Omental fat pad (tissue), 4 donors: ENCODE data around the gene CDC42EP1. TPM values are rescaled to one million over a fixed set of nuclear protein-coding genes. Genes with fewer than 3 reads are reported as not detected.
A peak's percentile ranks its signal among the peaks of the same experiment; 100 is the strongest.
"Not testable (repeated sequence)": the region's sequence is repeated elsewhere in the genome, so short reads cannot be mapped to it uniquely, and the experiment has no call there.

Source experiments
- ATAC-seq: fragments of 150-250 bp; one replicate; pipeline ENCODE4 v1.9.1; 2016; ENCODE audit warnings: mild to moderate bottlenecking, moderate library complexity; ENCODE audit not compliant: low FRiP score
- DNase-seq: peaks from one replicate; pipeline ENCODE4 v3.0.0-alpha.2; 2019; ENCODE audit warnings: low spot score
- total RNA-seq, 4 donors: library from RNA; depleted of rRNA; stranded (reverse); fragments of >200 nt; gene quantifications; one replicate each; pipeline ENCODE4 v1.1.0, GENCODE V29; 2016
- TF ChIP-seq, protein P1 (sequence below), 3 donors: fragments of 450-650 bp; IDR thresholded peaks; one replicate each; pipeline ENCODE4 v1.5.1; 2016 to 2017; ENCODE audit warnings: antibody characterized with exemption in 3 of 3, mild to moderate bottlenecking in 3 of 3, moderate library complexity in 2 of 3

The CDC42EP1 gene
- total RNA-seq, 4 donors from 2014 or later, result 33.1 to 63.0 (median 39.2) TPM

DNA sequence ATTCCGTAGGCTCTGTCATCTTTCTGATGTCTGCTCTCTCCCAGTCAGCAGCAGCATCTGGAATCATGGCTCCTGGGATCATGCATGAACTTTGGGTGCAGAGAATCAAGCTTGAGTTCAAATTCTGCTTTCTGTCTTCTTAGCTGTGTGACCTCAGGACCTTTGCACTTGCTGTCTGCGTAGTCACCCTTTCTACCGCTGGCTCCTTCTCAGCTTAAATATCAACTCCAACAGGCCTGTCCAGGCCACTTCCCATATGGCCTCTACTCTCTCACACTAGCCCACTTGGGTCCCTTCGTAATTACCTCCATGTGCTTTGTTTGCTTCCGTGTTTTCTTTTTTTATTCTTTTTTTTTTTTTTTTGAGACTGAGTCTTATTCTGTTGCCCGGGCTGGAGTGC lies 43.8 kb downstream of the CDC42EP1 start:
- no peak for ATAC-seq
- no peak for DNase-seq
- TF ChIP-seq, protein P1, sequence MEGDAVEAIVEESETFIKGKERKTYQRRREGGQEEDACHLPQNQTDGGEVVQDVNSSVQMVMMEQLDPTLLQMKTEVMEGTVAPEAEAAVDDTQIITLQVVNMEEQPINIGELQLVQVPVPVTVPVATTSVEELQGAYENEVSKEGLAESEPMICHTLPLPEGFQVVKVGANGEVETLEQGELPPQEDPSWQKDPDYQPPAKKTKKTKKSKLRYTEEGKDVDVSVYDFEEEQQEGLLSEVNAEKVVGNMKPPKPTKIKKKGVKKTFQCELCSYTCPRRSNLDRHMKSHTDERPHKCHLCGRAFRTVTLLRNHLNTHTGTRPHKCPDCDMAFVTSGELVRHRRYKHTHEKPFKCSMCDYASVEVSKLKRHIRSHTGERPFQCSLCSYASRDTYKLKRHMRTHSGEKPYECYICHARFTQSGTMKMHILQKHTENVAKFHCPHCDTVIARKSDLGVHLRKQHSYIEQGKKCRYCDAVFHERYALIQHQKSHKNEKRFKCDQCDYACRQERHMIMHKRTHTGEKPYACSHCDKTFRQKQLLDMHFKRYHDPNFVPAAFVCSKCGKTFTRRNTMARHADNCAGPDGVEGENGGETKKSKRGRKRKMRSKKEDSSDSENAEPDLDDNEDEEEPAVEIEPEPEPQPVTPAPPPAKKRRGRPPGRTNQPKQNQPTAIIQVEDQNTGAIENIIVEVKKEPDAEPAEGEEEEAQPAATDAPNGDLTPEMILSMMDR (IDR thresholded peaks at IDR 0.05), result no peak

DNA sequence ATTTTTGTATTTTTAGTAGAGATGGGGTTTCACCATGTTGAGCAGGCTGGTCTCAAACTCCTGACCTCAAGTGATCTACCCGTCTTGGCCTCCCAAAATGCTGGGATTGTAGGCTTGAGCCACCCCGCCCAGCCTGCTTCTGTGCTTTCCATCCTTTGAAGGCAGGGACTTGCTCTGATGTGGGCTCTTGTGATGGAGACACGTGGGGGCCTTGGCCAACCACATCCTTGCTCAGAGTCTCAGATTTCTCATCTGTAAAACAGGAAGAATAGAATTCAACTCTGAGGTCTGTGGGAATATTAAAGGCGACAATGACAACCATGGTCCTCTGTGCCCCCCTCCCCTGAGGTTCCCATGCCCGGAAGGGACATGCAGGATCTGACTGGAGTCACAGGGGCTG lies 44.6 kb downstream of the CDC42EP1 start:
- ATAC-seq (no peak), DNase-seq (no peak)
- TF ChIP-seq, protein P1 (IDR thresholded peaks at IDR 0.05), result no peak

DNA sequence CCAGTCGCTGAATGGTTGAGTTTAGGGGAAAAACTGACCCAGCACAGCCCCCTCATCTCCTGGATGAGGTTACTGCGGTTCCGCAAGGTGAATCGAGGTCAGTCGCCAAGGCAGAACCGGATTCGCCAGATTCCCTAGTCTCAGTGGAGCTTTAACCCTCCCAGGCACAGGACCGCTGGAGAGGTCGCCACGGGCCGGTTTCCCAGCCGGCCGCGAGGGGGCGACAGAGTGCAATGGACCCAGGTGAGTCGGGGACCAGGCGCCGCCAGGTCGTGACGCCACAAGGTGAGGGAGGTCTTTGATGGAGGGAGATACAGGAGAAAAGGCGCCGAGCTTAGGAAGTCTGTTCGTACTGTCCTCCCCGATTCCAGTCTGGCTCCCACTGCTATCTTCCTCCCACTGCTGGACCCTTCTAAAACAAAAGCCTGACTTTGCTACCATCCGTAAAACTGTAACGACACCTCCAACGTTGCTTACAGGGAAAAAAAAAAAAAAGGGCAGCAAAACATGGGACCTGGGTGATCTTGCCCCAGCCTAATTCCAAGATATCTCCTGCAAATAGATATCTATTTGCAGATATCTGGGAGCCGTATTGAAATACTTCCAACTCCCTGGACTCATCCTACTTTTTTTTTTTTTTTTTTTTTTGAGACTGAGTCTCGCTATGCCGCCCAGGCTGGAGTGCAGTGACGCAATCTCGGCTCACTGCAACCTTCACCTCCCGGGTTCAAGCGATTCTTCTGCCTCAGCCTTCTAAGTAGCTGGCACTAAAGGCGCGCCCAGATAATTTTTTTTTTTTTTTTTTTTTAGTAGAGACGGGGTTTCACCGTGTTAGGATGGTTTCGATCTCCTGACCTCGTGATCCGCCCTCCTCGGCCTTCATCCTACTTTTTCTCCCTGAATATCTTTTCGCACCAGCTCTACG lies 47.0 kb downstream of the CDC42EP1 start:
- ATAC-seq (peak; percentile 22), DNase-seq (peak; percentile 86)
- TF ChIP-seq, protein P1 (IDR thresholded peaks at IDR 0.05), result peak in 2 of 3 donors; percentile 45 to 79

DNA sequence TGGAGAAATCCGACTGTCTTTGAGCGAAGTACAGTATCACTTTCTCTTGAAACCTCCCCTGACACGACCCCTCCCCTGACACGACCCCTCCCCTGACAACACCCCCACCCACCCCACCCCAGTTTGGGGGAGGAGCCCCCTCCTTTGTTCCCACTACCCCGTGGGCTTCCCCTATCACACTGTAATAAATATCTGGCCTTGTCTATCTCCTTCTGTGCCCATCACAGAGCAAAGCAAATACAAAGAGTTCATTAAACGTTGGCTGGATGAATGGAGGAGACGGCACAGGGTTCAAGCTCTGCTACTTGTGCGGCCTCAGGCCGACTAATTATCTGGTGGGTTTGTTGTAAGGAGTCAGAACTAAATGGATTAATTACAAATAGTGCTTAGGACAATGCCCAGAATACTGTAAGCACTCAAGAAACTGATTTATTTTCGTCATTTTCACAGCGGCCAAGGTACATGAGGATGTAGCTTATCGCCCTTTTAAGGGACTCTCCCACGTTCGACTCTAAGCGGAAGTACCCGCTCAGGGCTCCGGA lies 47.7 kb downstream of the CDC42EP1 start:
- DNase-seq (no peak), ATAC-seq (no peak)
- TF ChIP-seq, protein P1 (IDR thresholded peaks at IDR 0.05), result no peak

DNA sequence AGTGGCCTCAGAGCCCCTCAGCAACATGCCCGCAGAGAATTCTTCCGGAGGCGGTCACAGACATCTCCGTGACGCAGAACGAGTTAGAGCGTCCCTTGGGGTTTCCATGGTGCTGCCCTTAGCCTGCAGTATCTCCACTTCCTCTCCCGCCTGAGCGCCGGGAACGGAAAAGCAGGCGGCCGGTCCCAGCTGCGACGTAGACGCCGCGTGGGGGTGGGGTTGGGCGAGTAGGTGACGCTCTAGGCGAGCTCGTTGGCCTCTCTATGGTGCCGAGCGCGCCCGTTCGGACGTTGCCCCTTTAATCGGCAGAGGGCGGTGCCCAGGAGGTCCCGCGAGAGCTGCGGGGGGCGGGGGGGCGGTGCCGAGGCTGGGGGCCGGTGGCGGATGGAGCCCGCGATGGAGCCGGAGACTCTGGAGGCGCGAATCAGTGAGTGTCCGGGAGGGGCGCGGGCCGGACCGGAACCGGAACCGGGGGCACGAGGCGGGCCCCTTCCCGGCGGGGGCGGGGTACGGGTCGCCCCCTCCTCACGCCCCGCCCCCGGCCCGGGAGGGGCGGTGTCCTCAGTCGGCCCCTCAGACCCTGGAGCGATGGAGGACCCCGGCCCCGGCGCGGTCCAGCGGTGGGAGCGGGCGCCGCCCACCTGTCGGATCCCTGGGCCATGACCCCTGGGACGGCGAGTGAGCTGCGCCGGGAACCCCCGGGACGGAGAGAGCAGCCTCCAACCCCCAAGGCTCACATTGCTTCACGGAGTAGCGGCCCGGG lies 48.4 kb downstream of the CDC42EP1 start, which contains the start of gene GGA1:
Gene GGA1, plus strand, starts transcription at position 358 of the 763 bp plus-strand sequence. Its CDS starts 27 bp downstream, at position 385.
- ATAC-seq (peak; percentile 88), DNase-seq (peak; percentile 75)
- TF ChIP-seq, protein P1 (IDR thresholded peaks at IDR 0.05), result no peak

DNA sequence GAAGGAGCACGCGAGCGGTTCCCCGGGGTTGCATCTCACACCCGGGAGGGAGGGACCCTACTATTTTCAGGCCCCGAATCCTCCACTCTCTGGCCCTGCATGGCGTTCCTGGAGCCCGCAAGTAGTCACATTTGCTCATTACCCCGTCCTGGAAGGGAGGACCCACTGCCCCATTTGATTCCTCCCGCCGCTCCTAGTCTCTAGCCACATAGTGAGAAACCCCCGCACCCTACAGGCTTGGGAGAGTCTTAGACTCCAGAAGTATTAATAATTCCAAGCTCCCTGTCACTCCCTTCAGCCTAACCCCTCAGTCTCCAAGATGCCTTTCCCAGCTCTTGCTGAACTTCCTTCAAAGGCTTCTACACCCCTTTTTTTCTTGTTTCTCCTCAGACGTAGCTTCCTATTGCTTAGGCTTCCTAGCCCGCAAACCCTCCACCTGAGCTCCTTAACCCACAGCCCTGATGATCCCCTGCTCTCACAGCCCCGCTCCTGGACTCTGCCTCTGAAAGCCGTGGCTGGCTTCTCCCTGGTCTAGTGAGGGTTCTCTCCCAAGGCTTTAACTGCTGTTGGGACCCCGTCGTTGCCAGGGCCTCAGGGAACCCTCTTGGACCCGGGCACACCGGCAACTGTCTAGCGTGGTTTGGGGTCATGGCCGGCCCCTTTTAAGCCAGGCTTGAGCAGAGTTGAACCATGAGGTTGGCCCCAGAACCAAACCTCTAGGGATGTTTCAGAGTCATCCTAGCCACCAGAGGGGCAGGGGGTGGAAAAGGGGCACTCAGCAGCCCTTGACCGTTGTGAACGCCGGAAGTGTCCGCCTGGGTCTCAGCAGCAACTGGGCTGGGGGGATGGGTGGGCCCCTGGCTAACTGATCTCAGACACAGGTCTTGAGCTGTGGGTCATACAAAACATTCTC lies 49.2 kb downstream of the CDC42EP1 start:
- DNase-seq, result no peak
- TF ChIP-seq, protein P1 (IDR thresholded peaks at IDR 0.05), result no peak
- ATAC-seq, result no peak

DNA sequence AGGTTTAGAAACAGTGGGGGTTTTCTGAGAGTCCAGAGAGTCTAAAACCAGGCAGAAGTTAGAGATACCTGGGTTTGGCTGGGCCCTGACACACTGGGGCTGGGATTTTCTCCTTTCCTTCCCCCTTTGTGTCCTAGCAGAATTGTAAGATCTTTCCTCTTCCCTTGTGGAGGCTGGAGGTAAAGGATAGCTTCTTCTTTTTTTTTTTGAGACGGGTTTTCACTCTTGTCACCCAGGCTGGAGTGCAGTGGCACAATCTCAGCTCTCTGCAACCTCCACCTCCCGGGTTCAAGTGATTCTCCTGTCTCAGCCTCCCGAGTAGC lies 49.8 kb downstream of the CDC42EP1 start:
- ATAC-seq, DNase-seq: not testable (repeated sequence)
